Hematopoietic multipotent progenitor cell treated with erythropoietin and hydrocortisone succinate and interleukin-3 and kit ligand, for 8 days (in vitro differentiated cells): ENCODE results near the gene DFFB.
"Not testable (repeated sequence)": the region's sequence is repeated elsewhere in the genome, so short reads cannot be mapped to it uniquely, and the experiment has no call there.

ENCODE experiments used
- DNase-seq: peaks from one replicate; pipeline ENCODE4 v3.0.0-alpha.2; 2015

Gene DFFB

DNA sequence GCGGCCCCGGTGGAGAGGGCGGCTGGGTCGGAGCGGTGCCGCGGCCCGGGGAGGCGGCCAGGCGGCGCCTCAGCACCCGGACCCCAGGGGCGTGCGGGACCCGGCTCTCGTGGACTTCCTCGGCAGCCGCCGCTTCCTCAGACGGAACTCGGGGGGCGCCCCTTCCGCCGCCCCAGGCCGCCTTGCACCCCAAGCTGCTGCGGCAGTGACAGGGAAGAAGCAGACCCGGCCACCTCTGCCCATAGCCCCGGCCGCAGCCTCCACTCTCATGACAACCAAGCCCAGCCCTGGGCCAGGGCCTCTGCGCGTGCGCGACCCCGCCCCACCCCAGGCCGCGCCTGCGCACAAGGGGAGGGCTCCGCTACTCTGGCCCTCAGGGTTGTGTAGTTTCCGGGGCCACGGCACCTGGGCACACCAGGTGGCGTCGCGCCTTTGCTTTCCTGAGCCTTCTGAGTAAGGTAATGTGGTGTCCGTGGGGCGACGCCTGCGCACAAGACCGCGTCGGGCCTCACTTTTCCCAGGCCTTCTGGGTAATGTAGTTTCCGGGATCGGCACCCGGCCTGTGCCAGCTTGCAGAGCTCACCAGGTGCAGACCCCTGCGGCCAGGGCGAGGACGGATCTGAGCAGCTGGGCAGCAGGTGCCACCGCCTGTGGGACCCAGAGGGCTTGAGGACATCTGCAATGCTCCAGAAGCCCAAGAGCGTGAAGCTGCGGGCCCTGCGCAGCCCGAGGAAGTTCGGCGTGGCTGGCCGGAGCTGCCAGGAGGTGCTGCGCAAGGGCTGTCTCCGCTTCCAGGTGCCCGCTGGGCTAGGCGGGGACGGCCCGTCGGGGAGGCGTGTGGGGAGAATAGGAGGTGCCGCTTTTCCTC, at the start of gene DFFB, which contains the start of gene CEP104:
Gene DFFB, plus strand, starts transcription at position 554 of the 868 bp plus-strand sequence. Its CDS starts 128 bp downstream, at position 682.
Gene CEP104, minus strand, starts transcription at position 289 of the 868 bp plus-strand sequence. CDS start 4,804 bp downstream, outside the sequence.
- peak; percentile 97 for DNase-seq

GRCh38 chr1:3807769-3808168, 49.5 kb upstream of the DFFB start:
- peak; percentile 51 for DNase-seq

GRCh38 chr1:3809680-3810079, 47.6 kb upstream of the DFFB start:
- no peak for DNase-seq

DNA sequence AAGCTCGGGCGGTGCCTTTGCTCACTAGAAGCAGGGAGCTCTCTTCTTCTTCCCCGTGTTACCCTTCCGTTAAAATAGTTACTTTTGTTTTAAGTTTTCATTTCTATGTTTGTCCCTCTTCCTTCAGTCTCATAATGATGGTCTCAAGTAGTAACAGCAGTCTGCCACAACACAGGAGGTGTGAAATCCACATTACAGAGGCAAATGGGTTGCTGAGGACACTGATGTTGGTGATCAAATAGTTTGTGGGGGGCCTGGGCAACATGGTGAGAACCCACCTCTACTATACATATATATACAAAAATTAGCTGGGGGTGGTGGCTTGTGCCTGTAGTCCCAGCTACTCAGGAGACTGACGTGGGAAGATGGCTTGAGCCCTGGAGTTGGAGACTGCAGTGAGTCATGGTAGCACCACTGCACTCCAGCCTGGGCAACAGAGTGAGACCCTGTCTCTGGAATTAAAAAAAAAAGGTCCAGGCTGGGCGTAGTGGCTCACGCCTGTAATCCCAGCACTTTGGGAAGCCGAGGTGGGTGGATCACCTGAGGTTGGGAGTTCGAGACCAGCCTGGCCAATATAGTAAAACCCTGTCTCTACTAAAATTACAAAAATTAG, 47.0 kb upstream of the DFFB start:
- not testable (repeated sequence) for DNase-seq

DNA sequence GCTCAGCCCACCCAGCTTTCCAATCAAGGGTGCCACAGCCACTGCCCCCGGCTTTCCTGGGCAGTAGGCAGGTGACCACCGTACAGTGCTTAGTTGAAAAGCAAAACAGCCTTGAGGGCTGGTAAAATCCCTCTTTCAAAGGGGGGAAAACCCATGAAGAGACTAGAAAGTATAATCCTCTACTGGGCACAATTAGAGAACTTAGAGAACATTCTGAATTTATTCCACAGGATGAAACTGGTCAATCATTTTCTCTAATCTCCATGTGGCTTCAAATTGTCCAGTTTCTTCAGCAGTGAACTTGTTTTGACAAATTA, 45.7 kb upstream of the DFFB start:
- no peak for DNase-seq

DNA sequence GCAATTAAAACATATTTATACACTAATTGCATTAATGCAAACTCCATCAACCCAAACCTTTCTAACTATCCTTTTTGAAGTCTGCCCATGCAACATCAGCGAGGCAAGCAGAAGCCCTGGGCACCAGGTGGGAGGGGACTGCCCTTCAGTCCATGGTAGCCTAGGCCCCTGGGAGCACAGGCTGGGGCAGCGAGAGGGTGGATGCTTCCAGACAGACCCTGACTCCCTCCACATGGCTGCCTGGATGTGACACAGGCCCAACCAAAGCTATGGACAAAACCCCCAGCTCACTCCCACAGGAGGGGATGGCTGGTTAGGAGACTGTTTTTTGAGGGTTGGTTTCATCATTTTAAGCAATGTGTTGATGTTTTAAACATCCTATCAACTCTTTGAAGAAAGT, 43.2 kb upstream of the DFFB start:
- no peak for DNase-seq

DNA sequence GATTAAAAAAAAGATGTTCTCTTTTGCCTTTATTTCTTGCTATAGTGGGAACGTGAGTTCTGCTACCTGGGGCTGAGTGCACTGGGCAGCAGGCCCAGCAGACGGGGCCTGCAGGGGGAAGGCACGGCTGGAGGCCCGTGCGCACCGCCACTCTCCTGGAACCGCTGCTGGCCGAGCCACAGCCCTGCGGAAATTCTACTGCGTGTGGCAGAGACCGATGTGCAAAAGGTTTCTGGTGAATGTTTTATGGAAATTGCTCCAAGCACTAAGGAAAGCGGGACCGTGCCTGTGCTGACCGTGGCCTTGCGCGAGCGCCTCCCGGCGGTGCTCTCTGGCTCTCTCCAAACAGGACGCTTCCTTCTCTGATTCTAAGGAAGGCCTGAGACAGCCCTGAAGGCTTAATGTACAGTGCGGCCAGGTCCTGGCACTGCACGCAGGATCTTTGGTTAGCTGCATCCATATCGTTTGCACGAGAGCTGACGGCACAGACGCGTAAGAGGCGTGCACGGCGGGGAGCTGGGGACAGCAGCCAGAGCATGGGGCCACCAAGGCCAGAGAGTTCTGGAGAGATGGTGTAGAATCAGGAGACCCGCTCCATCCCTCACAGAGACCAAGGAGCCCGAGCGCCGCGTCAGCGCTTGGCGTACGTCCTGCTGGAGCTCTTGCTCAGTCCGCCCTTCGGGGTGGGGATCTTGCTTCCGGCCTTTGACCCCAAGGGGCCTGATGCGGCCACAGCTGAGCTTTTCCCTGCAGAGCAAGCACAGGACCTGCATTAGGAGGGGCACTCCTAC, 42.3 kb upstream of the DFFB start:
- no peak for DNase-seq

DNA sequence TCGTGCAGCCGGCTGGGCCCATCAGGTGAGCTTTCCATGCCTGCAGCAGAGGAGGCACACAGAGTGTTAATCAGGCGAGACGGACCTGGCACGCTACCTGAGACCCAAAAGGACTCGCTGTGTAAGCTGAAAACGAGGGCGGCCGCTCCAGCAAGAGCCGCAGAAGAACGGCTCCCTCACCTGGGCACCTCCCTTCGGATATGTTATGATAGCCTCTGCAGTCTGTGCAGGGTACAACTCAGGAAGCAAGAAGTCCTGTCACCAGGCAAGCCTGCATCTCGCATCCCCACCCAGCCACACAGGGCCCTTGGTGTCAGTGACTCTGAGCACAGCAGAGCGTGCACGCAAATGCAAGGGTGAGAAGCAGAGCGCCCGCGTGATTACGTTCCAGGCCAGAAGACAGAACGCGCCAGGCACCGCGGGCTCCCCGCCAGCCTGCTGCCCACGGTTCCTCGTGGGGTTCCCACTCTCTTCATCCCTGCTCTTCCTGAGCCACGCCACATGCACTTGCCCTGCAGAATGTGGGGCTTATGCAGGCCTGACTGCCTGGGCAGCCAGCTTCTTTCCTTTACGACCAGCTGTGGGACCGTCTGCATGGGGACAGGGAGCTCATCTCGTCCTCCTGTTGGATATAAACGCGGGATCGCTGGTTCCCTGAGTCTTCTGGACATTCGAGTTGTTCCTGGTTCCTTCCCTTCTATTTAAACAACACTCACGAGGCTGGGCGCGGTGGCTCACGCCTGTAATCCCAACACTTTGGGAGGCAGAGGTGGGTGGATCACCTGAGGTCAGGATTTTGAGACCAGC, 40.7 kb upstream of the DFFB start:
- no peak for DNase-seq

DNA sequence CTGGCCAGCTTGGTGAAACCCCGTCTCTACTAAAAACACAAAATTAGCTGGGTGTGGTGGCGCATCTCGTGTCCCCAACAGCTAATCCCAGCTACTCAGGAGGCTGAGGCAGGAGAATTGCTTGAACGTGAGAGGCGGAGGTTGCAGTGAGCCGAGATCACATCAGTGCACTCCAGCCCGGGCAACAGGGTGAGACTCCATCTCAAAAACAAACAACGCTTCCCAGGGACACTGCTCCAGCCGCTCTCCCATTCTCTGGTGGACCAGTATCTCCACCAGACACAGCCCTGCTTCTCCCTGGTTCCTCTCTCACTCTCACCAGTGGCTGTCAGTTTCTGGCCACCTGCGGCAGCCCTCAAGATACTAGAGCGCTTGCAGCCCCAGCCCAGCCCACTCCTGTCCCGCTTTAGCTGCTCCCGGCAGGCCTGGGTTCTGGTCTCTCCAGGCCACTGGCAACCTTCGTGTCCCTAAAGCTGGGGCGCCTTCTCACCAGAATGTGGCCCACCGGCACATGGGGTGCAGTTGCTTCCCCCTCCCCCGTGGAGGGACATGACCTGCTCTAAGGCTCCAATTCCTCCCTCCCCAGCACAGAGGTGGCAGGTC, 40.0 kb upstream of the DFFB start:
- DNase-seq = no peak

- no peak for DNase-seq
These were observed 39.3 kb upstream of the DFFB start for GRCh38 chr1:3817821-3818597.

- DNase-seq = no peak
These were observed 37.5 kb upstream of the DFFB start for GRCh38 chr1:3819771-3820200.

DNA sequence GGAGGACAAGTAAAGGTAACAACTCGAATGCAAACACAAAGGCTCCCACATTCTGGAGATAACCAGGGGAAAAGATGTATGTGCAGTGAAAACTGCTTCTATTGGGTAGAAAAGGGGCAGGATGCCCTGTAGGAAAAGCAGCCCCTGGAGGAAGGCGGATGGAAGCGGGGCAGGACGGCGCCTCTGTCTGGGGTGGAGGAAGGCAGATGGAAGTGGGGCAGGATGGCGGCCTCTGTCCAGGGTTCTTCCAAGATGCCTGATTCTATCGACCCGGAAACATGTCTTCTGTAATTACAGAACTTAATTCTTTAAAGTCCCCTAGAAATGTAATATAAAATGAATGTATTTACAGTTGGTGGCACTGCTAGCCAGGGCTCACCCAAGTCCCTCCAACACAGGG, 37.0 kb upstream of the DFFB start:
- DNase-seq = no peak

DNA sequence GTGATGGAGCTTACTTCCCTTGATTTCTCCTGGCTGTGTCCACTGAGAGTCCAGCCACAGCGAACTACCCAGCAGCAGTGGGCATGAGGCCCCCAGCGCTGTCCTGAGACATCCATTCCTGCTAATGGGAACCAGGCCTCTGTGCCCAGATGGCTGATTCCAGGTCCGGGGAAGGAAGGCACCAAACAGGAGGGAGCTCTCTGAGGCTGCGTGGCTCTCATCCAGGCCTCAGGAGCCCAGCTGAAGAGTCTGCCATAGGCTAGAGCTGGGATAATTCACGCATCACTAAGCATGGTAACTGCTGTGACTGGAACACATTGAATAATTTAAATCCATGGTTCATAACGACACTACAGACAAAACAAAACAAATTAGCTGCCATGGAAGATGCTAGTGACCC, 36.3 kb upstream of the DFFB start:
- no peak for DNase-seq

DNA sequence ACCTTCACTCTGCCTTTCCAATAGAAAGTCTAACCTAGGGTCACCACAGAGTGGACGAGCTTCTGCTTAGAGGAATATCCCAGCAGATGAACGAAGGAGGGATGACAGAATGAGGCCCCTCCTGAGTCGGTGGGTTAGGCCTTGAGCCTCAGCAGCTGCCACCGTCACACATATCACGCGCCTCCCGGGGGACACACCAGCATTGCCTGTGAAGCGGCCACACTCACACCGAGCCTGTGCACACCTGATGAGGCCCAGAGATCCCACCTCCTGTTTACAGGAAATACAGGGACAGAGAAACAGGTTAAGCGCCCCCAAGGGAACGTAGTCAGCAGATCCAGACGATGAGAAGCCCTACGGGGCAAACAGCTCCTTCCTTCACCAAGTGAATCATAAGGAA, 35.8 kb upstream of the DFFB start:
- DNase-seq = no peak

DNA sequence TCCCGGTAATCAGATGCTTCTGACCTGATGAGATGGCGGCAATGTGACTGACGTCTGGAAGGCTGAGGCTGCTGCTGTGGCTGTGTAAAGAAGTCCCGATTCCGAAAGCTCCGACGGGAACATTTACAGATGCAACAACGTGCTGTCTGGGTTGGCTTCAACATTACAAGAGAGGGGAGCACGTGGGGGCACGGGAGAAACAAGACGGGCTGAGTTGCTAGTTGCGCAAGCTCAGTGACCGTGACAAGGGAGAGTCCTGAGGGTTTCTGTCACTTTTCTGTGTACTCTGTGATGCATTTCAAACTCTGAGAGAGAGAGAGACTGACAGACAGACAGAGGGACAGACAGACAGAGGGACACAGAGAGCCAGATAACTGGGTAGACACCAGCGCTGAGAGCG, 35.4 kb upstream of the DFFB start:
- no peak for DNase-seq

GRCh38 chr1:3822421-3822820, 34.9 kb upstream of the DFFB start:
- DNase-seq = no peak

DNA sequence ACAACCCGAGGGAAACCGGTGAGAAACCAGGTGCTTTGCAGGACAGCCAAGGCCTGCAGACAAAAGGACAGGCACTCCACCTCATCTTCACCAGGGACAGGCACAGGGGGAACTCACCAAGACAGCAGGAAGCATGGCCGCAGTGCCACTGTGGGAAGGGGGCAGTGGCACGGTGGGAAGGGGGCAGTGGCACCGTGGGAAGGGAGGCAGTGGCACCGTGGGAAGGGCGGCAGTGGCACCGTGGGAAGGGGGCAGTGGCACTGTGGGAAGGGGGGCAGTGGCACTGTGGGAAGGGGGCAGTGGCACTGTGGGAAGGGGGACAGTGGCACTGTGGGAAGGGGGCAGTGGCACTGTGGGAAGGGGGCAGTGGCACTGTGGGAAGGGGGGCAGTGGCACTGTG, 32.6 kb upstream of the DFFB start:
- DNase-seq = no peak

GRCh38 chr1:3825356-3825755, 31.9 kb upstream of the DFFB start:
- DNase-seq = no peak

DNA sequence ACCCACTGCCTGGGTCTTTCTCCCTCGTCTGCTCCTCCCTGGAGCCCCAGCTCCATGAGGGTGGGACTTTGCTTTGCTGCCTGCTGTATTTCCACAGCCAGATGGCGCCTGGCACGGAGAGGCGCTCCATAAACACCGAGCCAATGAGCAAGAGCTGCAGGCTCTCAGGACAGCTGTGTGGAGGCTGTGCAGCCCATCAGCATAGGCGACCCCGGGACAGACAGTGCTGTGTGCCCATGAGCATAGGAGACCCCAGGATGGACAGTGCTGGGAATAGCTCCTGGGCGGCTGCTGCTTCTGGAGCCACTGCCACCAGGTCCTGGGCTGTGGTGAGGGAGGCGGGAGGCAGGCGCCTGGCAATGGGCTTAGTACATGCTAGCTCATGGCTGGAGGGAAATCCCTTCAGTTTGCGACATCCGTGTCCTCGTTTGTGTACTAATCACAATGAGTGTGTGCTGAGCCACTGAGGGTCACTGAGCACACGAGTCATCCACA, 29.4 kb upstream of the DFFB start:
- DNase-seq = no peak

- no peak for DNase-seq
These were observed 28.9 kb upstream of the DFFB start for GRCh38 chr1:3828391-3828790.

- no peak for DNase-seq
These were observed 25.6 kb upstream of the DFFB start for GRCh38 chr1:3831689-3832088.
